Colon (tissue), 2 donors: ENCODE results near the gene SMAGP.

Source experiments
- FAIRE-seq: peaks from 2 replicates; lab custom pipeline; 2012; peaks lifted over from hg19 to GRCh38; lab: Jason Lieb, UNC
- donor health status: control.
- donor health status: control.

SMAGP gene

DNA sequence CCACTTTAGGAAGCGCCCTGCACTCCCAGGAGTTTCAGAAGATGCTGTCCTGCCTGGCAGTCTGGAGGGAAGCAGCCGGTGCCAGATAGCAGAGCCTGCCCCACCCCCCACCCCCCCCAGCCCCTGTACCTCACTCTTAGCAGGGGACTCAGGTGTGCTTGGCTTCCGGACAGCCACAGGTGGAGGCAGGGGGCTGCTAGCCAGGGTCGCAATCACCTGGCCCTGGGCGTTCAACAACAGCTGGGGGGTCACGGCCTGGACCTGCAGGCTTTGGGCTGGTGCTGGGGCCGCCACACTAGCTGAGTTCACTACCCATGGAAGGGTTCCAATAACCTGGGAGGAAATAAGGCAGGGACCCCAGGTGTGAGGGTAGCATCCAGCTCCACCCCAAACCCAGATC lies 74.4 kb downstream of the SMAGP start:
- FAIRE-seq, result no peak
